Activated CD8-positive, alpha-beta memory T cell treated with anti-CD3 and anti-CD28 coated beads, Interleukin-2, amount 50 U/mL, for 1 hour (primary cell): Measurements from ENCODE around the gene DBNL.
A peak's percentile ranks its signal among the peaks of the same experiment; 100 is the strongest.

Experiments
- DNase-seq: peaks from one replicate; pipeline ENCODE4 v3.0.0-alpha.2; 2020; ENCODE audit errors: extremely low read depth

DBNL gene

DNA sequence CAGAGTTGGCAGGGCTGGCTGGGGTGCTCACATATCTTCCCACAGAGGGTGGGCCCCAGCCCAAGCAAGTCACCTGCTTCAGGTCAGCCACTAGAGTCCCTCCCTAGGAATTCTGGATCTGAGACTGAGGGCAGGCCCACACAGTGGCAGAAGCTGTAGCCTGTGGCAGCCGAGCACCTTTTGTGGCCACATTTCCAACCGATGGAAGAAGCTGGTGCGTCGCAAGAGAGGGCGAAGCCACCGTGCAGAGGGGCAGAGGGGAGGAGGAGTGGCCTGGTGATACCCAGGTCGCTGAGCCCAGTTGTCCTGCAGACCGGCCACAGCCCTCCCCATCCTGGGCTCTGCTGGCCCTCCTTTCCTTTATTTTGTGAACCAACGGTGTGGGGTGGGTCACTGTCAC, 32.6 kb downstream of the DBNL start:
- no peak for DNase-seq

GRCh38 chr7:44077681-44078091, 33.2 kb downstream of the DBNL start:
- no peak for DNase-seq

GRCh38 chr7:44078521-44078920, 34.0 kb downstream of the DBNL start:
- no peak for DNase-seq

GRCh38 chr7:44079331-44080021, 35.0 kb downstream of the DBNL start:
- DNase-seq = no peak

- no peak for DNase-seq
Measured at GRCh38 chr7:44080118-44080517, 35.6 kb downstream of the DBNL start.

DNA sequence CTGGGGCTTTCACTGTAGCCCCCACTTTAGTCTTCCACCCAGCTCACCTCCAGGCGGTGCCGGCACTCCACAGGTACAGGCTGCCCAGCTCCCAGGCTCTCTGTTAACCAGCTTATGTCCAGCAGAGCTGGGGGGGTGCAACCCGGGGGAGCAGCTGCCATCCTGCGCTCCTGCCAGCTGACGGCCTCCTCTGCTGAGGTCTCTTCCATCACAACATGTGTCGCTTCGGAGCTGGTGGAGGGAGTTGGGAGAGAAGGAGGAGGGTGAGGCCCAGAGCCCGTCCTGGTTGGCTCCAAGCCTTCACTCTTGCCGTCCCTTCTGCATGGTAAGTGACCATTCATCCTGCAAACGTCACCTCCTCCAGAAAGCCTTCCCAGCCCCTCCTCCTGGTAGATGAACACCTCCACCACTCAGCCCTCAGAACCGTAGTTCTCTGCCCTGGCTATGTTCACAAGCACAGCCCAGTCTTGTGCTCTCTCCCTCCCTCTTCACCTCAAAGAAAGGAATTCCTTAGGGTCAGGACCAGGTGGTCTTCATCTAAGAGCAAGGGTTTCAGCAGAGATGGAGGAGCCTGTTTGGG, 36.3 kb downstream of the DBNL start:
- DNase-seq = no peak

DNA sequence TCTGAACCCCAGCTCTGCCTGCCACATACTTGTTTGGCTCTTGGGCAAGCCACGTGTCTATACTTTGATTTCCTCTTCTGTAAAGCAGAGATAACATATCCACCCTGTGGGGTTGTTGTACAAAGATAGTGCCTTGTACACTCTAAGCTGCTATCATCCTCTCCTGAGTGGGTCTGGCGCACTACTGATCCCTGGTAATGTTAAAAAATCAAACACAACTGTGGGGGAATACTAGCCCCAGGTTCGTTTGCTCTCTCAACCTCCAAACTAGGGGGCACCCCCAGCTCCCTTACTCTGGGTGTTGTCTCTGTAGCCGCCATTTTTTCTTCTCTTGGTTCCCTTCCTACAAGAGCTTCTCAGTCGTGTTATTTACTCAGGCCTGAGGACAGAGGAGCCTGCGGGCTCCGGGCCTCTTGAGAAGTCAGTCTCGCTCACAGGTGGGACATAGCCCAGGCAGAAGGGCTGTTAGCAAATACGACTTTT, 36.8 kb downstream of the DBNL start:
- DNase-seq = no peak

DNA sequence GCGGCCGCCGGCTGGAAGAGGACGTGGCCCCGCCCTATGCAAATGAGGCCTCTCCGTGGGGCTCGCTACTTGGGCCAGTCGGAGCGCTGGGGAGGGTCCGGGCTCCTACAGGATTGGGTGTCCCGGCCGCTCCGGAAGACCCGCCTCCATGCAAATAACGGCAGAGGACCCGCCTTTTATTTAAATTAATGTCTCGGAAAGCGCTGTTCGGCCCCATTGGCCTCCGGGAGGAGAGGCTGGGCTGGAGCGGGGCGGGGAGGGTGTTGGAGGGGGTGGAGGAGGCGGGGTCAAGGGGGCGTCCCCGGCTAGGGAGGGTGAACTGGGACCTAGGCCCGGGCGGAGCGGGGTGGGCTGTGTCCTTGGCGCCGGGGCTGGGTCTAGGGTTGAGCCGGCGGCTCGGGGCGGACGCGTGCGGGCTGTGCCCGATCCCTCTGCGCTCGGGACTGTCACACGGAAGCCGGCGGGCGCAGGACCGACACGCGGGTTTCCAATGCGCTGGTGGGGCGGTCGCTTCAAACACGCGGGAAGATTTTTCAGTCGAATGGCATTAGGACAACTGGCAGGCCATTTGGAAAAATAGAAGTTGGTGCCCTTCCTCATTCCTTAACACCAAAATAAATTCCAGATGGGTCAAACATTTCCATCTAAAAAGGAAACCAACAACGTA, 38.2 kb downstream of the DBNL start:
- DNase-seq = peak; percentile 98

- no peak for DNase-seq
Measured at GRCh38 chr7:44083796-44084195, 39.3 kb downstream of the DBNL start.

DNA sequence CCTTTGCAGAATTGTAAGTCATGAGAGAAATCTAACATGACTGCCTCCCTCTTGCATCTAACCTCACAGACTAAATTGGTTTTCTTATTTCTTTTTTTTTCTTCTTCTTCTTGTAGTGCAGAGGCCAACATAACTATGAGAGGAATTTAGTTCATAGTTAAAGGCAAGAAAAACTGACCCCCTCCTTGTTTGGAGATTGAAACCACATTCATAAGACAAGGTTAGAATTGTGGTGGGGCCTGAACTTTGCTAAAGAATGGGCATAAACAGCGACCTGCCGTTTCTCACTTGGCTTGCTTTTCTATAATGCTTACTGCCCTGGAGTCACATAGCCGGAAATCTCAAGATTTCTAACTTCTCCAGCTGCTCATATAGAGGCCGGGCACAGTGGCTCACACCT, 40.2 kb downstream of the DBNL start:
- no peak for DNase-seq

- no peak for DNase-seq
Measured at GRCh38 chr7:44085546-44085945, 41.0 kb downstream of the DBNL start.

DNA sequence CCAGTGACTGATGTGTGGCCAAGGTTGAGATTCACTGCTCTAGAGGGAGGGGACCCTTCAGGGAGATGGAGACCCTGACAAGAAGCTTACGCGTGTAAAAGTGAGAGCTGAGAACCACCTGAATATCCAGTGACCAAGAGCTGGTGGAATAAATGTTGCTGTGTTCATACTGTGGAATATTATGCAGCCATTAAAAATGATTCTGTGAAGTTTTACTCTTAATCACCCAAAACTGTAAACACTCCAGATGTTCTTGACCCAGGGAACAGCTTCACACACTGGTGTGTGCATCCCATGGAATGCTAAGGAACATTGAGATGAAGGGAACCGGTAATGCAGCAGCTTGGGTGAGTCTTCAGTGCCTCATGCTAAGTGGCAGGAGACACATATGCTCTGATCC, 42.1 kb downstream of the DBNL start:
- DNase-seq = no peak

- no peak for DNase-seq
Measured at GRCh38 chr7:44087911-44088838, 43.7 kb downstream of the DBNL start.

DNA sequence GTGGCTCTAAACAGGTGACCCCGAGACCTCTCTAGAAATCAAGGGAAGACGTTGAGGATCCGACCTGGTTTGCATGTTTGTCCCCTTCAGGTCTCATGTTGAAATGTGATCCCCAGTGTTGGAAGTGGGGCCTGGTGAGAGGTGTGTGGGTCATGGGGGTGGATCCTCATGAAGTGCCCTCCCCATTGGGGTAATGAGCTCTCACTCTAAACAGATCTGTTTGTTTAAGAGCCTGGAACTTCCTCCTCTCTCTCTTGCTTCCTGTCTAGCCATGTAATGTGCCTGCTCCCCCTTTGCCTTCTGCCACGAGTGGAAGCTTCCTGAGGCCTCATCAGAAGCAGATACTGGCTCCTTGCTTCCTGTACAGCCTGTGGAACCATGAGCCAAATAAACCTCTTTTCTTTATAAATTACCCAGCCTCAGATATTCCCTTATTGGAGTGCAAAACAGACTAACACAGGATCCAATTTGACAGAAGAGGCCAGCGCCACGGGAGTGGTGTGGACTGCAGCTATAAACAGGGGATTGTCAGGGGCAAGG, 48.7 kb downstream of the DBNL start:
- DNase-seq = no peak

DNA sequence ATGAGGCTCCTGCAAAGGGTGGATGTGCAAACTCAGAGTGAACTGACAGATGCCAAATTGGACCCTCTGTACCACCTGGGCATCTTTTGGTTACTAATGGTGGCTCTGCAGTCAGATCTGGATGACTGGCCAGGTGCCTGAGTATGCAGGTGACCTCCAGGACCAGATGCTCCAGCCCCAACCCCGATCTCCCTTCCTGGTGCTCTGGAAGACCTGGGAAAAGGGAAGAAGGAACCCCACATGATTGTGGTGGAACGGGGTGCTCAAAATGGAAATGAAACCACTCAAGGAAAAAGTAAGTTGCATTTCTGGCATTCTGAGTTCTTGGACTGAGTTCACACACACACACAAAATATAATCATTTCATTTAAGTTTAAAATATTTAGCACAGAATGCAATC, 49.9 kb downstream of the DBNL start:
- DNase-seq = no peak

DNA sequence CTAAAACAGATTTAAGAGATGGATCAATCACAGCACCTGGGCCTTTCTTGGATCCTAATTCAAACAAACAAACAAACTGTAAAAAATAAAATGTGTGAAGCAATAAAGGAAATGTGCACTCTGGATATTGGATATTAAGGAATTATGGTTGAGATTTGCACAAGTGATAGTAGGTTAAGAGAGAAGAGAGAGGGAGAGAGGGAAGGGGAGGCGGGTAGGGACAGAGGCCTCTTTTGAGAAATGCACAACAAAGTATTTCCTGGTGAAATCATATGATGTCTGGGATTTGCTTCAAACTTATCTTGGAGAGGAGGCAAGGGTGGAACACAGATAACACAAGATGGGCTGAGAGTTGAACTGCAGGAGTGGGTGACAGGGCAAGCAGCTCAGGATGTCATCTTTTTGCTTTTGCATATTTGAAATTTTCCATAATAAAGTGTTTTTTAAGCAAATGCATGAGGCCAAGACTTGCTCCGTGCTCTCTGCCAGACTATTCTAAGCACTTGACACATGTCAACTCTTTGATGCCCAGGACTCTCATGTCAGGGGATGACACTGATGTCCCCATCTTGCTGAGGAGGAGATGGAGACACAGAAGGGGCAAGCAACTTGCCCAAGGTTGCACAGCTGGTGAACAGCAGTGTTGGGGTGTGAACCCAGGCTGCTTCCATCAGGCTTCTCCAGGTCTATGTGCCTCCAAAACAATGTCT, 50.5 kb downstream of the DBNL start:
- DNase-seq = no peak

DNA sequence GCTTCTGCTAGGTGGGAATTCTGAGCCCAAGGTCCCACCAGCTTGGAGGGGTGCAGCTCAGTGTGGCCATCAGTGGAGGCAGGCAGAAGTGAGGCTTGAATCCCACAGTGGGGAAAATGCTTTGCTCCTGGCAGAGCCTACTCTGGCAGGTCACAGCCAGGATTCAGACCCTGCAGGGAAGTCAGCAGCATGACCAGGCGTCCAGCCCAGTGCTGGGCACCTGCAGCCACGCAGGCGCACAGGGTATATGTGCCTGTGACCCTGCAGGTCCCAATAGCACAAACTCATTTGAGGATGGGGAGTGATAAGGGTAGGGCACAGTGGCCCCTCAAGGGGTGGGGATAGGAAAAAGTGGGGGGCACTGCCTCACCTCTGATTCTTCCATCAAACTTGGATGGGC, 51.3 kb downstream of the DBNL start:
- no peak for DNase-seq

DNA sequence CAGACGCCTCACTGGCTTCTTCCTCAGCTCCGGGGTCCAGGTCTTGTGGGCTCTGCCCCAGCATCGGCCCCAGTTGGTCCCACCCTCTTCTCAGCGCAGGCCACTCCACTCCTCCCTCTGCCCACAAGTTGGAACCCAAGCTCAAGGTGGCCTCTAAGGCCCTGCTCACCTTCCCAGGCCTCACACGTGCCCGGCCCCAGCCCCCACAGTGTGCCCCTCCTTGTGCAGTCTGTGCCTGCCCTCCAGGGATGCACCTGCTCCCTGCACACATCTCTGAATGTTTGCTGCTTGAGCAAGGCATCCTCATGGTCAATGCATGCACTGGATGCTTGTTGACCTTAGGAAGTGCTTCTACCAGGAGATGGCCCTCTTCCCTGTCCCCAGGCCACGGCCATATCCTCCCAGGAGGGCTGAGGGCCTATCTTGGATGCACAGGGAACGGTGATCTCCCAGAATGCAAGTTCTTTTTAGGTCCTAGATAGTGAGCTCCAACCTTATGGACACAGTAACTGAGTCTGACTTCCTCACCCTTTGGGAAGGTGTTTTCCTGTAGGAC, 51.9 kb downstream of the DBNL start:
- DNase-seq = no peak

DNA sequence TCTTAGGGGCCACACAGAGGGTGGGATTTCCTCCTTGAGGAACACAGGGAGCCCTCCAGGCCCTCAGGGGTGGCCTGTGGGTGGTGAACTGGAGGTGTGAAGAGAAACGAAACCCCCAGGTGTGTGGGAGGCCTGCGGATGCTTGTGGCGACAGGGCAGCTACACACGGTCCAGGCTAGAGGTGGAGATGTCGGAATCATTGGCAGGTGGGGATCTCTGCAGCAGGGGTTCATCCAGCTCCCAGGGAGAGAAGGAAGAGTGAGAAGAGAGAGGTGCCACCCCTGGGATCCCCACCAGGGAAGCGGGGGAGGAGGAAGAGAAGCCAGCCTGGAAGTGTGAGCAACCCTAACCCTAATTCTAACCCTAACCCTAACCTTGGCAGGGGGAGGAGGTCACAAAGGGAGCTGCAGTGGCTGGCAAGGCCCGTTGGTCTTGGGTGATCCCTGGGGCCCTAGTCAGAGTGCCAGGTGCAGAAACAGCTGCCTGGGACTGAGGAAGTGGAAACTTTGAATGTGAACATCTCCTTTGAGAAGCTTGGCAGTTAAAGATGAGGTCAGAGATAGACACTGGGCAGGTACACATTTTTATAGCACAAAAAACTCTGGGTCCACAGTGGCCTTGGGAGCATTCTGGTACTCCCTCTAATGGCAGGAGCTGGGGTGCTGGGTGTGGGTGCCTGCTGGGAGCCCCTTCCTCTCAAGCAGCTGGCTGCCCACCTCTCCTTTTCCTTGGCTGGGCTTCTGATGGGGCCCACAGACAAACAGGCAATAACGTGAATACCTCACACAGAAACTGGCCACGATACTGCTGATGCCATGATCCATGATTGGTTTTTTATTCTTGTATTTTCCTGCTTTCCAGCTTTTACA, 52.8 kb downstream of the DBNL start:
- DNase-seq = no peak
